HG03280 (cell line): ENCODE results near the gene SLC35G2.
A peak's percentile ranks its signal among the peaks of the same experiment; 100 is the strongest.
"Not testable (repeated sequence)": the region's sequence is repeated elsewhere in the genome, so short reads cannot be mapped to it uniquely, and the experiment has no call there.

ENCODE experiments used
- ATAC-seq: cut with Tn5 transposase; IDR thresholded peaks from one replicate; pipeline ENCODE4 v1.9.1; 2021; ENCODE audit warnings: mild to moderate bottlenecking, moderate library complexity; ENCODE audit not compliant: unreplicated experiment

Gene SLC35G2

DNA sequence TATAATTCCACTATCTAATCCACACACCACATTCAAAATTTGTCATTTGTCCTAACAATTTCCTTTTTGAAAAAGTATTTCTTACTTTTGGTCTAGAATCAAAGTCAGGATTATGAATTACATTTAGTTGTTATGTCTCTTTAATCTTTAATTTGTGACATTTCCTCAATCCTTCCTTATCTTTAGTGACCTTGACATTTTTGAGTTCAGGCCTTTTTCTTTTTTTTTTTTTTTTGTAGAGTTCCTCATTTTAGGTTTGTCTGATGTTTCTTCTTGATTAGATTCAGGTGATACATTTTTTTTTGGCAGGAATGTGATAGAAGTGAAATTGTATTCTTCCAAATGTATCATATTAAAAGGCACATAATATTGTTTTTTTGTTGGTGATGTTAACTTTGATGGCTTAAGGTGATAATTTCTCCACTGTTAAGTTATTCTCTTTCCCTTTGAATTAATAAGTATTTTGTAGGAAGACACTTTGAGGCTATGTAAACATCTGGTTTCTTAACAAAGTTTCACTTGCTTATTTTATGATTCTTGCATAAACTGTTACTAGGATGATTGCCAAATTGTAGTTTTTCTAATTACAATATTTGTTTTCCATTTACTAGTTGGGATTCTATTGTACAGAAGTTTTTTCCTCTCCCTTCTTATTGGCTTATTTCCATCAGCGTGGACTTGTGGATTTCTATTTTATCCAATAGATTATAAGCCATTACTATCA is 16.3 kb downstream of the SLC35G2 start:
- ATAC-seq: no peak

DNA sequence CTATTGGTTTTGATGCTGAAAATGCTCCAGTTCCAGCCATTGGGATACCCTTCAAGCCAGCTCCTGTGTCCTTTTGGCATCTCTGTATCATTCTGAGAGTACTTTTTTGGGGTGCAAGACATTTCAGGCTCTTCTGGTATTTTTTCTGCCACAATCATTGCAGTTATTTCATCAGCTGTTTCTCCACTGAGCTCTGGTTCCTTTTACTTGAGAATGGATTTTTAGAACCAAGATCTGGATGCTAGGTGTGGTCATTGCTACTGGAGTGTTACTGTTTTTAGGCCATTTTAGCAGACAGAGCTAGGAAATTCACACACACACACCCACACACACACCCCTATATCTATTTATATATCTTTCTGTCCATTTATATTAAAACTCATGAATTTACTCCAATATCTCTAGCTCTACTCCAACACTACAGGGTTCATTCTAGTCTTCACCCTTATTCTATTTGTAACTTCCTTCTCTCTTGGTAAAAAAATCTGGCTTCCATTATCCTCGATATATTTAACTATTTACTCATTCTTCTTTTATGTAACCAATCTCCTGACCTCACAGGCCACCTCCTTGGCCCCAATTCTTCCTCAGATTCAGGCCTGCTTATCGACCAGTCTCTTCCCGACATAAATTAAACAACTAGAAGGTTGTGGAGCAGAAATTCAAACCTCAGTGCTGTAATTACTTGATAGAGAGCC is 17.0 kb downstream of the SLC35G2 start:
- no peak for ATAC-seq

DNA sequence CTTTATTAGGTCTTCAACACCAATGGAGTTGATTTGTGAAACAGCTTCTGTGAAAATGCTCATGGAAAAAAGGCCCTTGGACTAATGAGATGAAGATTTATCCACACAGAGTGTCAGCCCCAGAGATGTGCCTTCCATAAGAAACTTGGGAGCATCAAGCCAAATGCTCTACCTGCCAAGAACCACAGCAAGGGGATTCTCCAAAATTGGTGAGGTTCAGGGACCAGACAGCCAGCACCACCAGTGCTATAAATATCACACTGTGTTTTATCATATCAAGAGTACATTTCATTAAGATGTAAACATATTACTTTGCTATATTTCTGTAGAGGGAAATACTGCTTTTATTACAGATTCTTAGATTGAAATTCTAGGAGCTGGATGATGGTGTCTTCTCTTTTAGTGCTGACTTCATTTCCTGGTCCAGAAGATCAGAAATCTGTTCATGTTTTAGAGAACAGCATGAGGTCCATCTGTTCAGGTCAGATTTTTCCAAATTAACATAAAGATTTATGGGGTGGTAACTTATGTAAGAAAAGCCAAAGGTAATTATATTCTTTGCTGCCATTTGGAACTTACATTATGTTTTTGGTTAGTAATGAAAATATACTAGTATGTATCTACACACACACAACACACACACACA is 17.7 kb downstream of the SLC35G2 start:
- ATAC-seq: no peak

DNA sequence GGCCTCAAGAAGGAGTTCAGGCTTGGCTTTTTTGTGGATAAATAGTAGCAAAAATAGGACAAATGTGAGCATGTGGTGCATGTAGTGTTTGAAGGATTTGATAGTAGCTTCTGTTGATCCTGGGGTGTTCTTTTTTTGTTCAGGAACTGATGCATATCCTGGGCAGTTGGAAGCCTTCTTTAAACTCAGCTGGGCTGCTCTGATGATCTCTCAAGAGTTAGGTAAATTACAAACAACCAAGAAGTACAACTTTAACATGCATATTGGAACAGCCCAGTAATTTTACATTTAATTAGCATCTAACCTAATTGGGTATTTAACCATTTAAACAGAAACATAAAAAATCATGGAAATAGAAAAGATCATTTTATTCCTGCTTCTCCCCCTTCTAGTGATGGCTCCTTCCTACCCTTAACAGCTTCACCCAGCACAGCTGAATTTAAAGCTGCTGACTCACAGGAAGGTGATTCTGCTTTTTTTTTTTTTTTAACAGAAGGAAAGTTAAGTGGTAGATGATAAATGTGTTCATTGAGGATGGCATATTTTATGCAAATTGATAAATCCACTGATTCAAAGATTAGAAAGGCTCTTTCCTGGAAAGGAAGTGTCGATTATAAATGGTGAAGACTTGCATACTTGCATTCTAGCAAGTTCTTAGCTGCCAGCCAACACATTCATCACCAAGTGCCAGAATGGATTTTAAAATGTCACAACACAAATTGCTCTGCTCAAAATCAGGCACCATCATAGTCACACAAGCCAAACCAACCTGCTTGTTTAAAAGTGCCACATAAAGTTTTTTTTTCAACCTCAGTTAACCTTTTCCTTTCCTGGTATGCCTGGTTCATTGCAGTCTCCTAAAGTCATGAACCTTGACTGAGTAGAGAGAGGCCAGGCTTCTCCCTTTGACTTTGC is 20.0 kb downstream of the SLC35G2 start:
- ATAC-seq: no peak

DNA sequence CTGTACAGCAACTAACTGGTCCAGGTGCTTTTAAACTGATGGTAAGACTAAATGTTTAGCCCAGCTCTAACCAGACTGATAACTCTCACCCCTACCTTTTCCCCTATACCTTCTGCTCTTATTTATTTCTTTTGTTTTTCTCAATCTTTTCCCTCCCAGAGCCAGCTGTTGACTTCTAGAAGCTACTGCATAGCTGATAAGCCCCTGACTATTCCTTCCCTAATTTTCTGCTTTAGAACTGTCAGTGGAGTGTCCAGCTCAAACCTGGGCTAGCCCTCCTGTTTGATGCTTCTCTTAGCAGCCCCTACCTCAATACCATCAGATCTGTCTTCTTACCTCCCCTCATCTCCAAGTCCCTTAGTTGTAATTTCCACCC is 20.6 kb downstream of the SLC35G2 start:
- ATAC-seq: no peak

DNA sequence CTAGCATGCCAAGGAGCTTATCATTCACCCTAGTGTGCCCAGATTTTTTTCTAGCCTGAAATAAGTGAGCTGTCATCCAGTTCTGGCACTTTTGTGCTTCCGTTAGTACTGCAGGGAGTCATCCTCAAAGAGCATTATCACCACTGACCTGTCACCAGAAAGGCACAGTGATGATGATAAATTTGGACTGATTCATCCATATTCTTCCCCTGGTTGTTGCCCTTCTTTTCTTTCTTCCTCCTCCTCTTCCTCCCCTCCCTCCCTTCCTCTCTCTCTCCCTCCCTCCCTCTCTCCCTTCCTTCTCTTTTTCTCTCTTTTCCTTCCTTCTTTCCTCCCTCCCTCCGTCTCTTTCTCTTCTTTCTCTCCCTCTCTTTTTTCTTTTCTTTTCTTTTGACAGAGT is 21.3 kb downstream of the SLC35G2 start:
- no peak for ATAC-seq

DNA sequence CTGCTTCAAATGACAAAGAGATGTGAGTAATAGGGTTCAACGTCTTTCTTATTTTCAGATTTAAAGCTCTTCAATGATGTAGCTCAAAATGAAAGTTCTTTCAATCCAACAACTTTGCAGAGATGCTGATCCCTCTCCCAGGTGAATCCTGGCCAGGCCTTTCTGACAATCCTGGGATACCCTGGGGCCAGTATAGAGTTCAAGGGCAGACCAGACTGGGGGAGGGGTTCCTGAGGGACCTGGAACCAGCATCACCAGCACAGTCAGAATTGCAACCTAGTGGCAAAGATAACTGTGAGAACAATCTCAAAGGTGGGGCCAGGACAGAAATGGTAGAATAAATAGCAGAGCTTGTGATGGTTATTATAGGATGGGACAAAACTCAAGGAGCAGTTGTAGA is 23.4 kb downstream of the SLC35G2 start:
- ATAC-seq: no peak

- no peak for ATAC-seq
Measured at GRCh38 chr3:136844724-136845123, 25.8 kb downstream of the SLC35G2 start.

DNA sequence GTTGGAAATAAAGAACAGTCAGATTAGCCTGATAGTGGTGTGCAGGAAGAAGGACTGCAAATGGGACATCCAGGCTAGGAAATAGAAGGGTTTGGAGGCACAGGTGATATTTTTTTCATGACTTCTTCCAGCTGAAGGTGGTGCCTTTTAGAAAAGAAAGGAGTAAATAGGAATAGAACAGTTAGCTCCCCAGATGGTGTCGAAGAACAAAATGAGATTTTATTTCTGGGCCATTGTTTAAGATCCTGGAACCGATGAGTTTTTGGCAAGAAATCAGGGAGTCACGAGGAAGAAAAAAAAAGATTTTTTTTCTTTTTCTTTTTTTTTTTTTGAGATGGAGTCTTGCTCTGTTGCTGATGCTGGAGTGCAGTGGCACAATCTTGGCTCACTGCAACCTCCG is 33.3 kb downstream of the SLC35G2 start:
- no peak for ATAC-seq

- no peak for ATAC-seq
Measured at GRCh38 chr3:136856665-136857064, 37.7 kb downstream of the SLC35G2 start.

GRCh38 chr3:136858381-136858780 is 39.5 kb downstream of the SLC35G2 start:
- no peak for ATAC-seq

DNA sequence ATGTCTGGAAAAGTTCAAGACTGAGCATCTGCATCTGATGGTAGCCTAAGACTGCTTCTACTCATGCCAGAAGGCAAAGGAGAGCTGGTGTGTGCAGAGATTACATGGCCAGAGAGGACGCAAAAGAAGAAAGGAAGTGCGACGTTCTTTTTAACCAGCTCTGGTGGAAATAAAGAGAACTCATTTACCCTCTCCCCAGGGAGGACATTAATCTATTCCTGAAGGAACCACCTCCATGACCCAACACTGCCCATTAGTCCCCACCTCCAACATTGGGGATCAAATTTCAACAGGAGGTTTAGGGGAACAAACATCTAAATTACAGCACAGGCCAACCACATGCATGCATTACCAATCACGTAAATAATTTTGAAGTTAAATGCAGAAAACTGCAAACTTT is 41.6 kb downstream of the SLC35G2 start:
- ATAC-seq: no peak

DNA sequence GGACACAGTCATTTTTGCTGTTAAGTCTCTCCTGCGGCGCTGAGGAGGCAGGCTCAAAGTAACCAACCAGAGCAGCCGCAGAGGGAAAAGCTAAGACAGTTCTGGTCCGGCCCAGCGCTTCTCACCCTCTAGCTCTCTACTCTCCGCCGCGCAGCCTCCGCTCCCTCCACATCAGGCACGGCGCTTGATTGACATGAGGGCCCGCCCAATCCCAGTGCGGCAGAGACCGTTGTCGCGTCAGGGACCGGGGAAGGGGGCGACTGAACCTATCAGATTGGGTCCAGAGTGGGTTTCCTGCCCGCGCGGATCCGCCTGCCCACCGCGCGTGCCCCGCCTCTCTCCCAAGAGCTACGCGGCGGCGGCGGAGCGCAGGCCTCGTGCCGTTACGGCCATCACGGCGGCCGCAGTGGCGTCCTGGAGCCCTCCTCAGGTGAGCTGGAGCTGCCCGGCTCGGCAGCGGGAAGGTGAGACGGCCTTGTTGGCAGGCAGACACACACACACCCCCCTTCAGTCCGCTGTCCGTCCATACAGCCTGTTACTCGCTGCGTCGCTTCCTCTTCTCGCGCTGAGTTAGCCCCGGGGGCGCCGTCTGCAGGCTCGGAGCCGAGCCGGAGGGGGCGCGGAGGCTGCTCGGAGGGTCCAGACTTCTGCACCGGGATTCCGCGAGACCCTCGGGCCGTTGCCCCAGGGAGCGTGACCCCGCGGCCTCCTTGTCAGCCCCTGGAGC is 43.1 kb downstream of the SLC35G2 start, which contains the start of gene NCK1:
NCK1 (plus strand) TSS at position 319 of the 727 bp plus-strand sequence. CDS start 65,794 bp downstream, outside the sequence.
- peak; percentile 98 for ATAC-seq

DNA sequence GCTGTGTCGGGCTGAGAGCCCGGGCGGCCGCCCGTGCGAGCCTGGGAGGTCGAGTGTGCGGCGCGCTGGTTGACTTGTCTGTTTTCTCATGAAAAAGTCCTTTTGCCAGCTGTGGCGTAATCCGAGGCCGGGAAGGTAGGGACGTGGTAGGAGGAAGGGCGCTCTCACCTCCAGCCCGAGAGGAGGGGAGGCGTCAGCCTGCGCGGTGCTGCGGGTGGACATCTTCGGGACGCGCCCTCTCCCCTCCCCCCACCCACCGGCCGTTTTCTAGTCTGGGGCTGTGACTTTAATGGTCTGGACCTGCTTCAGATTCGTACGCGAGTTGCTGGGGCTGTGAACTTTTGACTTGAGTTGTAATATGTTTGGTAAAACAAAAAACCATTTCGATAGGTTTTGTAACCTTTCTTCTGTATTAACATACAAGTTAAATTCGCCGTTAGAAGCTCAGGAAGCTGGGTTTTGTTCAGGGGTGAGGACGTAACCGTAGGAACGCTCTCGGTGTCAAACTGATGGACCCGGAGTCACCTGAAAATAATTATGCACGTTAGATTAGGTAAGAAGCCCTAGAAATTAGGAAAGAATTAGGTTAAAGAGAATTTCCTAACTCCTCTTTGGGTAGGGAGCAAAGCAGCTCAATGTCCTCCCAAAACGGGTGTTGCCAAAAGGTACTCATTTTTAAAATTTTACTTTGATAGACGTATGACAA is 43.8 kb downstream of the SLC35G2 start:
- peak; percentile 11 for ATAC-seq

- ATAC-seq: no peak
Measured at GRCh38 chr3:136869282-136869681, 50.4 kb downstream of the SLC35G2 start.

DNA sequence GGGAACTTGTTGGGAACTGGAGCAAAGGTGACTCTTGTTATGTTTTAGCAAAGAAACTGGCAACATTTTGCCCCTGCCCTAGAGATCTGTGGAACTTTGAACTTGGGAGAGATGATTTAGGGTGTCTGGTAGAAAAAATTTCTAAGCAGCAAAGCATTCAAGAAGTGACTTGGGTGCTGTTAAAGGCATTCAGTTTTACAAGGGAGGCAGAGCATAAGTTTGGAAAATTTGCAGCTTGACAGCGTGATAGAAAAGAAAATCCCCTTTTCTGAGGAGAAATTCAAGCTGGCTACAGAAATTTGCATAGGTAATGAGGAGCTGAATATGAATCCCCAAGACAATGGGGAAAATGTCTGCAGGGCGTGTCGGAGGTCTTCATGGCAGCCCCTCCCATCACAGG is 53.3 kb downstream of the SLC35G2 start:
- ATAC-seq: not testable (repeated sequence)

DNA sequence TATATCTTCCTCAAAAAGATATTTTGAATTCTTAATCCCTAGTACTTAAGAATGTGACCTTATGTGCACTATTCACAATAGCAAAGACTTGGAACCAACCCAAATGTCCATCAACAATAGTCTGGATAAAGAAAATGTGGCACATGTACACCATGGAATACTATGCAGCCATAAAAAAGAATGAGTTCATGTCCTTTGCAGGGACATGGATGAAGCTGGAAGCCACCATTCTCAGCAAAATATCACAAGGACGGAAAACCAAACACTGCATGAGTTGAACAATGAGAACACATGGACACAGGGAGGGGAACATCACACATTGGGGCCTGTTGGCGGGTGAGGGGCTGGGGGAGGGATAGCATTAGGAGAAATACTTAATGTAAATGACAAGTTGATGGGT is 60.6 kb downstream of the SLC35G2 start:
- not testable (repeated sequence) for ATAC-seq

DNA sequence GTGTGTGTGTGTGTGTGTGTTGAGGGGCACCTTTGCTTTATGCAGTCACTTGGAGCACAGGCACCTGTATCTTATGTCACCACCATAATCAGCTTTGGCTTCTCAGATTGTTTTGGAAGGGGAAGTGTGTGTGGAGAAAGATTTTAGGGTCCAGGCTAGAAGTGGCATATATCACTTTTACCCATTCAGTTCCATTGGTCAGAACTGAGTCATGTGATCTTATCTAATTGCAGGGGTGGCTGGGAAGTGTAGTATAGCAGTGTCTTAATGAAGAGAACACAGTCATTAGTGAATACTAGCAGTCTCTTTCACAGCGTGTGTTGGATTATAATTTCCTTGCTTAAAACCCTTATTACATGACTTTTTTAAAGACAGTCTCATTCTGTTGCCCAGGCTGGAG is 63.6 kb downstream of the SLC35G2 start:
- no peak for ATAC-seq

GRCh38 chr3:136883967-136884720 is 65.2 kb downstream of the SLC35G2 start:
- no peak for ATAC-seq
